IMR-90 (cell line): ENCODE data around the gene GPRC5C.

Experiments used
- BHLHE40 ChIP-seq: fragments of 150-350 bp; IDR thresholded peaks from 2 replicates; pipeline ENCODE4 v1.6.1; 2016; ENCODE audit warnings: mild to moderate bottlenecking, low read depth, low read length
- CTCF ChIP-seq: conservative IDR thresholded peaks from 2 replicates; pipeline ENCODE4 v1.5.1; 2012; ENCODE audit warnings: mild to moderate bottlenecking, low read depth, low read length, improper control_type of control experiment
- ELK1 ChIP-seq: fragments of 150-350 bp; IDR thresholded peaks from 2 replicates; pipeline ENCODE4 v1.6.1; 2016; ENCODE audit warnings: low read depth, mild to moderate bottlenecking, low read length, moderate library complexity, borderline replicate concordance
- MAFK ChIP-seq: IDR thresholded peaks from 2 replicates; pipeline ENCODE4 v1.6.1; 2012; ENCODE audit warnings: low read depth, low read length, improper control_type of control experiment
- MXI1 ChIP-seq: IDR thresholded peaks from 2 replicates; pipeline ENCODE4 v1.6.1; 2012; ENCODE audit warnings: low read depth, mild to moderate bottlenecking, low read length, moderate library complexity, borderline replicate concordance
- NFE2L2 ChIP-seq: fragments of 150-350 bp; IDR thresholded peaks from 2 replicates; pipeline ENCODE4 v1.6.1; 2016; ENCODE audit warnings: low read depth, mild to moderate bottlenecking, low read length
- POLR2A ChIP-seq: IDR thresholded peaks from 2 replicates; pipeline ENCODE4 v1.6.1; 2012; ENCODE audit warnings: mild to moderate bottlenecking, low read depth, low read length
- RAD21 ChIP-seq: IDR thresholded peaks from 2 replicates; pipeline ENCODE4 v1.6.1; 2012; ENCODE audit warnings: low read length, improper control_type of control experiment
- USF2 ChIP-seq: fragments of 150-350 bp; IDR thresholded peaks from 2 replicates; pipeline ENCODE4 v1.6.1; 2017; ENCODE audit warnings: mild to moderate bottlenecking, antibody characterized with exemption, low read length, low read depth

GRCh38 chr17:74481621-74482020, 49.7 kb downstream of the GPRC5C start:
- no peak for TF ChIP-seq POLR2A
- TF ChIP-seq CTCF, result no peak
- no peak for TF ChIP-seq NFE2L2
- no peak for TF ChIP-seq ELK1
- no peak for TF ChIP-seq BHLHE40
- no peak for TF ChIP-seq RAD21
- TF ChIP-seq MAFK, result no peak
- TF ChIP-seq MXI1, result no peak
- TF ChIP-seq USF2, result no peak
